Smooth muscle cell (in vitro differentiated cells): Measurements from ENCODE around the gene SLC37A1. TPM values are rescaled to one million over a fixed set of nuclear protein-coding genes. Genes with fewer than 3 reads are reported as not detected.

ENCODE experiments used
- DNase-seq: peaks from one replicate; lab custom pipeline; 2025; ENCODE audit not compliant: unreplicated experiment; lab: John Stamatoyannopoulos, UW
- H2AFZ ChIP-seq: fragments of 200-600 bp; sonication (generic); 2 replicates; pipeline ENCODE4 v1.6.0; 2016; ENCODE audit warnings: antibody characterized with exemption, low read depth, mild to moderate bottlenecking
- H3F3A ChIP-seq: fragments of 200-600 bp; sonication (generic); 2 replicates; pipeline ENCODE4 v1.6.0; 2017; ENCODE audit warnings: antibody characterized with exemption, low read depth
- H3K27ac ChIP-seq: fragments of 200-600 bp; sonication (generic); 2 replicates; pipeline ENCODE4 v1.5.1; 2016; ENCODE audit warnings: low read depth, mild to moderate bottlenecking
- H3K27me3 ChIP-seq: fragments of 200-600 bp; sonication (generic); 2 replicates; pipeline ENCODE4 v1.6.1; 2016; ENCODE audit warnings: low read depth, mild to moderate bottlenecking
- H3K36me3 ChIP-seq: fragments of 200-600 bp; sonication (generic); 2 replicates; pipeline ENCODE4 v1.5.1; 2016; ENCODE audit warnings: low read depth
- H3K4me1 ChIP-seq: fragments of 200-600 bp; sonication (generic); 2 replicates; pipeline ENCODE4 v1.5.1; 2016; ENCODE audit warnings: low read depth
- H3K4me2 ChIP-seq: fragments of 200-600 bp; sonication (generic); 2 replicates; pipeline ENCODE4 v1.6.0; 2016; ENCODE audit warnings: mild to moderate bottlenecking
- H3K4me3 ChIP-seq: fragments of 200-600 bp; sonication (generic); 2 replicates; pipeline ENCODE4 v1.5.1; 2016; ENCODE audit warnings: mild to moderate bottlenecking
- H3K79me2 ChIP-seq: fragments of 200-600 bp; sonication (generic); 2 replicates; pipeline ENCODE4 v1.6.0; 2016; ENCODE audit warnings: low read depth, mild to moderate bottlenecking
- H3K9ac ChIP-seq: fragments of 200-600 bp; sonication (generic); 2 replicates; pipeline ENCODE4 v1.6.0; 2016; ENCODE audit warnings: low read depth
- H3K9me3 ChIP-seq: fragments of 200-600 bp; sonication (generic); replicated peaks from 2 replicates; pipeline ENCODE4 v1.5.1; 2016; ENCODE audit warnings: low read depth
- H4K20me1 ChIP-seq: fragments of 200-600 bp; sonication (generic); 2 replicates; pipeline ENCODE4 v1.6.0; 2016; ENCODE audit warnings: low read depth
- WGBS: methylation state at CpG from one replicate; pipeline ENCODE4 v1.1.7; 2016; ENCODE audit warnings: low lambda C conversion rate; 5-methylcytosine and 5-hydroxymethylcytosine counted together
- polyA plus RNA-seq: library from polyadenylated mRNA; unstranded; fragments of >200 nt; fragmentation: Nextera tagmentation; extraction: Ambion mirVana; gene quantifications from 2 replicates; pipeline ENCODE4 v1.2.1, GENCODE V29; 2016
- total RNA-seq: library from RNA; depleted of rRNA; stranded (reverse); fragments of >200 nt; gene quantifications from 2 replicates; pipeline ENCODE4 v1.2.3, GENCODE V29; 2014
- TF ChIP-seq, protein P1 (sequence below): fragments of 200-600 bp; sonication (generic); IDR thresholded peaks from 2 replicates; pipeline ENCODE4 v1.5.1; 2017; ENCODE audit warnings: borderline replicate concordance, mild to moderate bottlenecking, antibody characterized with exemption; ENCODE audit not compliant: insufficient read depth, poor library complexity, severe bottlenecking

Gene SLC37A1
- total and polyA plus RNA-seq, 2 experiments from 2014 or later: 15.0 to 18.0 TPM

- H3K36me3 ChIP-seq: no peaks in the 10 kb centered on the region
- H2AFZ ChIP-seq: no peak overlapping the region
- TF ChIP-seq, protein P1, sequence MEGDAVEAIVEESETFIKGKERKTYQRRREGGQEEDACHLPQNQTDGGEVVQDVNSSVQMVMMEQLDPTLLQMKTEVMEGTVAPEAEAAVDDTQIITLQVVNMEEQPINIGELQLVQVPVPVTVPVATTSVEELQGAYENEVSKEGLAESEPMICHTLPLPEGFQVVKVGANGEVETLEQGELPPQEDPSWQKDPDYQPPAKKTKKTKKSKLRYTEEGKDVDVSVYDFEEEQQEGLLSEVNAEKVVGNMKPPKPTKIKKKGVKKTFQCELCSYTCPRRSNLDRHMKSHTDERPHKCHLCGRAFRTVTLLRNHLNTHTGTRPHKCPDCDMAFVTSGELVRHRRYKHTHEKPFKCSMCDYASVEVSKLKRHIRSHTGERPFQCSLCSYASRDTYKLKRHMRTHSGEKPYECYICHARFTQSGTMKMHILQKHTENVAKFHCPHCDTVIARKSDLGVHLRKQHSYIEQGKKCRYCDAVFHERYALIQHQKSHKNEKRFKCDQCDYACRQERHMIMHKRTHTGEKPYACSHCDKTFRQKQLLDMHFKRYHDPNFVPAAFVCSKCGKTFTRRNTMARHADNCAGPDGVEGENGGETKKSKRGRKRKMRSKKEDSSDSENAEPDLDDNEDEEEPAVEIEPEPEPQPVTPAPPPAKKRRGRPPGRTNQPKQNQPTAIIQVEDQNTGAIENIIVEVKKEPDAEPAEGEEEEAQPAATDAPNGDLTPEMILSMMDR: no peak
- H3F3A ChIP-seq: peaks cover 10% of the 10 kb centered on the region
- no peaks in the 10 kb centered on the region for H3K79me2 ChIP-seq
- H3K4me1 ChIP-seq: no peaks in the 10 kb centered on the region
- 96% methylated on average over 10 of the region's 10 CpGs for WGBS
- no peak for DNase-seq
- H3K4me3 ChIP-seq: no peak overlapping the region
- no peak overlapping the region for H3K9ac ChIP-seq
- H3K9me3 ChIP-seq: no peaks in the 10 kb centered on the region
- H3K27me3 ChIP-seq: no peaks in the 10 kb centered on the region
- H4K20me1 ChIP-seq: no peaks in the 10 kb centered on the region
- H3K27ac ChIP-seq: no peak overlapping the region
- no peak overlapping the region for H3K4me2 ChIP-seq
These were observed 28.9 kb downstream of the SLC37A1 start for GRCh38 chr21:42542596-42542995.

GRCh38 chr21:42543106-42543847 lies 29.6 kb downstream of the SLC37A1 start:
- Histone ChIP-seq H3K4me2 (no peak overlapping the region), H2AFZ (no peak overlapping the region), H3K27ac (no peak overlapping the region), H3K36me3 (no peaks in the 10 kb centered on the region), H3K4me1 (no peaks in the 10 kb centered on the region), H4K20me1 (no peaks in the 10 kb centered on the region), H3F3A (peaks cover 5% of the 10 kb centered on the region), H3K9me3 (no peaks in the 10 kb centered on the region), H3K4me3 (no peak overlapping the region), H3K9ac (no peak overlapping the region), H3K79me2 (no peaks in the 10 kb centered on the region), H3K27me3 (no peaks in the 10 kb centered on the region)
- DNase-seq: no peak
- WGBS: 93% methylated on average over 25 of the region's 25 CpGs
- TF ChIP-seq, protein P1: no peak

- no peak for DNase-seq
- WGBS: 96% methylated on average over 8 of the region's 8 CpGs
- no peaks in the 10 kb centered on the region for H3K9me3 ChIP-seq
These were observed 30.9 kb downstream of the SLC37A1 start for GRCh38 chr21:42544544-42544943.

More at GRCh38 chr21:42544544-42544943, 30.9 kb downstream of the SLC37A1 start:
- Histone ChIP-seq H3K36me3 (no peaks in the 10 kb centered on the region), H3K79me2 (no peaks in the 10 kb centered on the region), H3K9ac (no peak overlapping the region), H4K20me1 (no peaks in the 10 kb centered on the region), H3K4me2 (no peak overlapping the region), H3F3A (no peaks in the 10 kb centered on the region), H2AFZ (no peak overlapping the region), H3K4me3 (no peak overlapping the region), H3K27ac (no peak overlapping the region), H3K4me1 (no peaks in the 10 kb centered on the region), H3K27me3 (no peaks in the 10 kb centered on the region)
- TF ChIP-seq, protein P1: no peak
